H1 (cell line): ENCODE data around the gene RHEB.

Experiments used
- CHD1 ChIP-seq: IDR thresholded peaks from 2 replicates; pipeline ENCODE4 v1.6.1; 2012; ENCODE audit warnings: low read depth, low read length, improper control_type of control experiment
- CHD7 ChIP-seq: fragments of 300-600 bp; sonication (generic); IDR thresholded peaks from 2 replicates; pipeline ENCODE4 v1.7.1; 2012; ENCODE audit warnings: low read length, moderate library complexity, mild to moderate bottlenecking, inconsistent platforms; ENCODE audit not compliant: insufficient replicate concordance
- EGR1 ChIP-seq: IDR thresholded peaks from 2 replicates; pipeline ENCODE4 v1.6.1; 2011; ENCODE audit warnings: low read depth, low read length, borderline replicate concordance
- EP300 ChIP-seq, 2 experiments: IDR thresholded peaks; 1 replicate in 1 of 2; 2 replicates in 1 of 2; pipeline ENCODE4 v1.6.1; 2011 to 2012; ENCODE audit warnings: low read depth in 2 of 2, low read length in 2 of 2, mild to moderate bottlenecking in 2 of 2, borderline replicate concordance in 1 of 2, inconsistent platforms in 1 of 2, moderate library complexity in 1 of 2
- POLR2A ChIP-seq, 2 experiments: IDR thresholded peaks; 1 replicate in 1 of 2; 2 replicates in 1 of 2; pipeline ENCODE4 v1.6.1; 2011; ENCODE audit warnings: low read depth in 2 of 2, low read length in 2 of 2, mild to moderate bottlenecking in 2 of 2; ENCODE audit errors: control extremely low read depth in 1 of 2
- TF ChIP-seq, protein P1 (sequence below), 3 experiments: IDR thresholded peaks; 1 replicate in 2 of 3; 2 replicates in 1 of 3; pipeline versions ENCODE4 v1.5.1 to v1.6.1; 2011; ENCODE audit warnings: low read length in 3 of 3, mild to moderate bottlenecking in 3 of 3, inconsistent platforms in 2 of 3, low read depth in 1 of 3, moderate library complexity in 1 of 3; ENCODE audit not compliant: insufficient read depth in 1 of 3; ENCODE audit errors: control extremely low read depth in 1 of 3

- TF ChIP-seq CHD1 (no peak), EGR1 (no peak), CHD7 (no peak), EP300 (IDR thresholded peaks at IDR 0.05; ENCODE audit: borderline replicate concordance in 1 of 2, low read depth in 2 of 2, low read length in 2 of 2) (no peak), POLR2A (IDR thresholded peaks at IDR 0.05; ENCODE audit: control extremely low read depth in 1 of 2, low read depth in 2 of 2, low read length in 2 of 2) (no peak)
- TF ChIP-seq, protein P1, sequence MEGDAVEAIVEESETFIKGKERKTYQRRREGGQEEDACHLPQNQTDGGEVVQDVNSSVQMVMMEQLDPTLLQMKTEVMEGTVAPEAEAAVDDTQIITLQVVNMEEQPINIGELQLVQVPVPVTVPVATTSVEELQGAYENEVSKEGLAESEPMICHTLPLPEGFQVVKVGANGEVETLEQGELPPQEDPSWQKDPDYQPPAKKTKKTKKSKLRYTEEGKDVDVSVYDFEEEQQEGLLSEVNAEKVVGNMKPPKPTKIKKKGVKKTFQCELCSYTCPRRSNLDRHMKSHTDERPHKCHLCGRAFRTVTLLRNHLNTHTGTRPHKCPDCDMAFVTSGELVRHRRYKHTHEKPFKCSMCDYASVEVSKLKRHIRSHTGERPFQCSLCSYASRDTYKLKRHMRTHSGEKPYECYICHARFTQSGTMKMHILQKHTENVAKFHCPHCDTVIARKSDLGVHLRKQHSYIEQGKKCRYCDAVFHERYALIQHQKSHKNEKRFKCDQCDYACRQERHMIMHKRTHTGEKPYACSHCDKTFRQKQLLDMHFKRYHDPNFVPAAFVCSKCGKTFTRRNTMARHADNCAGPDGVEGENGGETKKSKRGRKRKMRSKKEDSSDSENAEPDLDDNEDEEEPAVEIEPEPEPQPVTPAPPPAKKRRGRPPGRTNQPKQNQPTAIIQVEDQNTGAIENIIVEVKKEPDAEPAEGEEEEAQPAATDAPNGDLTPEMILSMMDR (IDR thresholded peaks at IDR 0.05; ENCODE audit: control extremely low read depth in 1 of 3, insufficient read depth in 1 of 3, low read depth in 1 of 3, low read length in 3 of 3) = no peak
These were observed 97.5 kb downstream of the RHEB start for GRCh38 chr7:151422212-151422611.
